Hippocampal formation (tissue), 2 donors: Measurements from ENCODE around the gene TTC5.
"Not testable (repeated sequence)": the region's sequence is repeated elsewhere in the genome, so short reads cannot be mapped to it uniquely, and the experiment has no call there.

Source experiments
- DNase-seq, 2 donors: peaks; one replicate each; lab custom pipeline; 2025; lab: John Stamatoyannopoulos, UW

The TTC5 gene

DNA sequence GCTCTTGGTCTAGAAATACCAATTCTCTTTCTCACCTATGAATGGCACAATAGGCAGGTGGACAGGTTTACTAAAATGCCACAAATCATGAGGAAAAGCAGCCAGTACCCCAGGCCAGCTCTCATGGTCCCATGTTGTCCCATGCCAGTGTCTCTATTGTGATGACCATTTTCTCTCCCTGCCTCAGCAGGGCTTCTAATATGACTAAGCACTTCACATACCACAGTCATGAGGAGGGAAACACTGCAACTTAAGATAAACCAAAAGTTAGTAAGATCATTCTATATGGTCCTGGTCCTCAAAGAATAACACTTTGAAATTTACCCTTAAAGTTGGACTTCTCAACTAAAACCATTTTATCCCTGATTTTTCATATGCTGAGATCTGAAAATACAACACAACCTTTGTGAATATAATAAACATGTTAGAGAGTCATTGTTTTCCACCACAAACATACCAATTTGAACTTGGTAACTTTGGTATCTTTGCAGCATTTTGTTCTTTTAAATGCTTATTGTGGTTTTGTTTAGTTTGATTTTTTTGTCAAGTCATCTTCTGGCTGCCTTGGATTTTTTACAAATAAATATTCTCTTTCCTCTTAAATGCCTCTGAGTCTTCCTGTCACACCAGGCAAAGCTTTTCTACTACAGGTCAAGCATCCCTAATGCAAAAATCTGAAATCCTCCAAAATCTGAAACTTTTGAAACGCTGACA is 3.6 kb downstream of the TTC5 start:
- DNase-seq: no peak

DNA sequence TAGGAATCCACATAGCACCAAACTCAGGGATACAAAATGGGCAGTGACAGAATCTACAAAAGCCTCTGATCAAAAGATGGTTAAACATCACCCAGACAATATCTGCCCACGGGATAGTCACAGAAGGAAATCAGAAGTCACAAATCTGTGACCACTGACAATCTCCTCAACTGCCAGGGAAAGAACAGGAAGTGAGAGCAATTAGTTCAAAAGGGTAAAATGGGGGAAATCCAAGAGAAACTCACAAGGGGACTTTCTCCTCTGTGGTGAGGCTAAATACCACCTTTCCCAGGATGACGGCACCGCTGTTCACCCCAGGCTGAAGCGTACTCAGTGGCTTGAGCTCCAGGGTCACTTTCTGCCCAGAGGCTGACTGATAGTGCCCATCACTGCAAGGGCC is 10.7 kb downstream of the TTC5 start:
- DNase-seq: no peak

DNA sequence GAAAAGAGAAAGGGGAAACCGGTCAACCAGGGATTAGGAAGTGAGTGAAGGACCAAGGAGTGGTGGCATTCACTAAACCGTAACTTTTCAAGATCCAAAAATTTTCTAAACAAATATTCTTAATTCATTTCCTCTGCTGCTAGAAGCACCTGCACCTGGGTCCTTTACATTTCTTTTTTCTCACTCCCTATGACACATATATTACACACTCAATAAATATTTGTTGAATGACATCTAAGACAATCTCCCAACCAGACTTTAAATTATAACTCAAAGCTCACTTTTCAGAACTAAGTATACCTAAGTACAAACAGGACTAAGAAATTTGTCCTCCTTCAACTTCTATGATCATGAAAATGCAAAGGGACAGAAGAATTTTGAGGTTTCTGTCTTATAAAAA is 11.1 kb downstream of the TTC5 start:
- DNase-seq: no peak

DNA sequence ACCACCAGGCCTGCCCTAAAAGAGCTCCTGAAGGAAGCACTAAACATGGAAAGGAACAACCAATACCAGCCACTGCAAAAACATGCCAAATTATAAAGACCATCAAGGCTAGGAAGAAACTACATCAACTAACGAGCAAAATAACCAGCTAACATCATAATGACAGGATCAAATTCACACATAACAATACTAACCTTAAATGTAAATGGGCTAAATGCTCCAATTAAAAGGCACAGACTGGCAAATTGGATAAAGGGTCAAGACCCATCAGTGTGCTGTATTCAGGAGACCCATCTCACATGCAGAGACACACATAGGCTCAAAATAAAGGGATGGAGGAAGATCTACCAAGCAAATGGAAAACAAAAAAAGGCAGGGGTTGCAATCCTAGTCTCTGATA is 23.8 kb downstream of the TTC5 start:
- DNase-seq: not testable (repeated sequence)

DNA sequence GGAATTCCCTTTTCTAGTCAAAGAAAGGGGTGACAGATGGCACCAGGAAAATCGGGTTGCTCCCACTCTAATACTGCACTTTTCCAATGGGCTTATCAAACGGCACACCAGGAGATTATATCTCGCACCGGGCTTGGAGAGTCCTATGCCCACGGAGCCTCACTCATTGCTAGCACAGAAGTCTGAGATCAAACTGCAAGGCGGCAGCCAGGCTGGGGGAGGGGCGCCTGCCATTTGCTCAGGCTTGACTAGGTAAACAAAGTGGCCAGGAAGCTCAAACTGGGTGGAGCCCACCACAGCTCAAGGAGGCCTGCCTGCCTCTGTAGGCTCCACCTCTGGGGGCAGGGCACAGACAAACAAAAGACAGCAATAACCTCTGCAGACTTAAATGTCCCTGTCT is 25.5 kb downstream of the TTC5 start:
- not testable (repeated sequence) for DNase-seq

DNA sequence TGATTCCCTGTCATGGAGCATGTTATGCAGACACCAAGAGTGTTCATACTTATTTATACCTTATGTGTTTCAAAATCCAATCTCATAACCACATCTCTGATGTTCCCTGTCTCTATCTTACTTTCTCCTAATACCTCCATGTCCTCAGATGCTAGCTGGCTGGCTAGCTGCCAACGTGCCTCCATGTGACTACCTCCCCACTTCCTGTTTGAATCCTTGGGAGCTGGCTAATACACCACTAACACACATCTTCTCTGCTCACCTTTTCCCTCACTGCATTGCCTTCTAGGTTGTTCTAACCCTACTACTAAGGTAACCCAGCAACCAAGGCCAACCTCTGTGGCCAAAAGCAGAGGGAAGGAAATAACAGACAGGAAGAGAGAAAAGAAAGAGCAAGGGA is 27.3 kb downstream of the TTC5 start:
- no peak for DNase-seq

DNA sequence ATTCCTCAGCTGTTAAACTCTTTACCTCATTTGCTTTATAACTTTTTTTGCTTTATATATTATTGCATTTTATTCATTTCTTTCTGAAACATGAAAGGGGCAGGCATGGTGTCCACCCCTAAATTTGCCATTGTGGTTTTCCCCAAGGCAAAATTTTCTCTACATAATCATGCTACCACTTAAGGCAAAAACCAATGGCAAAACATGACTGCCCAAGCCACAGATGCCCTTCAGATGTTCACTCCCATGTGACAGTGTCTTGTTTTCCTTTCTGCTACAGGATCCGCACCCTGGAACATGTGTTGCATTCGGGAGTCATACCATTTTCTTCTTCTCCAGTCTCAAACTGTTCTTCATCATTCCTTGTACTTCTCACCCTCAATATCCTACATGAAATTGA is 28.3 kb downstream of the TTC5 start:
- no peak for DNase-seq

DNA sequence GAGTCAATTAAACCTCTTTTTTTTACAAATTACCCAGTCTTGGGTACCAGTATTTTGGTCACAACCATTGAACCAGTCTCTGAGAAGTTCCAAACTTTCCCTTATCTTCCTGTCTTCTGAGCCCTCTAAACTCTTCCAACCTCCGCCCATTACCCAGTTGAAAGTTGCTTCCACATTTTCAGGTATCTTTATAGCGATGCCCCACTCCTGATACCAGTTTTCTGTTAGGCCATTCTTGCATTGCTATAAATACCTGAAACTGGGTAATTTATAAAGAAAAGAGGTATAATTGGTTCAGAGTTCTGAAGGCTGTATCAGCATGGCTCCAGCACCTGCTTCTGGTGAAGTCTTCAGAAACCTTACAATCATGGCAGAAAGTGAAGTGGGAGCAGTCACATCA is 31.7 kb downstream of the TTC5 start:
- DNase-seq: no peak

DNA sequence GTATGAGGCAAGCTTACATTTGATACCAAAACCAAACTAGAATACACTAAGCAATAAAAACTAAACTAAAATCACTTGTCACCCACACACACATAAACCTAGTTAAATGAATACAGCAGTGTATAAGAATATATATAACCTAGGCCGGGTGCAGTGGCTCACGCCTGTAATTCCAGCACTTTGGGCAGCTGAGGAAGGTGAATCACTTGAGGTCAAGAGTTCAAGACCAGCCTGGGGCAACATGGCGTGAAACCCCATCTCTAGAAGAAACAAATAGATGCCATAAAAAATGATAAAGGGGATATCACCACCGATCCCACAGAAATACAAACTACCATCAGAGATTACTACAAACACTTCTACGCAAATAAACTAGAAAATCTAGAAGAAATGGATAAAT is 41.4 kb downstream of the TTC5 start:
- DNase-seq: not testable (repeated sequence)

DNA sequence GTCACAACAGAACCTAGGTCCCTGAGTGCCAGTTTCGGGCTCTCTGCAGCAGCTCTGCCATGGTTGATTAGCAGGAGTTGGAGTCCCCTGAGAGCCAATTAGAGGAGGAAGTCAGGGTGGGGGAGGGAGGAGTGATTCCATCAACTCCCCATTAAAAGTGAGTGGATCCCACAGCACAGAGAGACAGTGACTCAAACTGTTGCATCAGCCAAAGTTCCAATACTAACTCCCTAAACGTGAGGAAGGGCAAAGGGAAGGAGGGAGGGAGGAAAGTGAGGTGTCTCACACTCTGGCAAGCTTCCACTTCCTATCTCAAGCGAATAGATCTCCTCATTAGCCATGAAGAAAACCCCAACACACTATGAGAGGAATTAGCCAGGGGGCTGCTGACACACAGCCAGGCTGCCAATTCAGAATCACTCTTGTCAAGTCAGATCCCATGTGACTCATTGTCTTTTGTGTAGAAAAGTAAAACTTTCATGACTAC is 43.1 kb downstream of the TTC5 start:
- DNase-seq: no peak

DNA sequence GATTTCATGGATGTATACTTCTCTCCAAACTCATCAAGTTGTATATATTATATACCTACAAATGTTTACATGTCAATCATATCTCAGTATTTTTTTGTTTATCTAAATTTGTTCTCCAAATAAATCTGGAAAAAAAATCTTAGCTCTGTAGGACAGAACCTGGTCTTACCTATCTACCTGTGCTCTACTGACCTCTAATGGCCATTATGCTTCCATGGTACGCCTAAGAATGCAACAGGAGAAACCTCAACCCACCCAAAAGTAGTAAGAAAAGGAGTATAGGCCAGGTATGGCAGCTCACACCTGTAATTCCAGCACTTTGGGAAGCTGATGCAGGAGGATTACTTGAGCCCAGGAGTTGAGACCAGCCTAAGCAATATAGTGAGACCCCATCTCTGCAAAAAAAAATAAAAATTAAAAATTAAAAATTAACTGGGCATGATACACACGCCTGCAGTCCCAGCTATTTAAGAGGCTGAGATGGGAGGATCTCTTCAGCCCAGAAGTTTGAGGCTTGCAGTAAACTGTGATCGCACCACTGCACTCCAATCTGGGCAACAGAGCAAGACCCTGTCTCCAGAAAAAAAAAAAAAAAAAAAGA is 58.0 kb downstream of the TTC5 start:
- no peak for DNase-seq
